ENCODE data around the gene THBD. TPM values are rescaled to one million over a fixed set of nuclear protein-coding genes. Genes with fewer than 3 reads are reported as not detected.

The THBD gene
- total and polyA plus RNA-seq, 5 experiments from 2014 or later = 0.13 to 0.27 TPM; not detected in 3

DNA sequence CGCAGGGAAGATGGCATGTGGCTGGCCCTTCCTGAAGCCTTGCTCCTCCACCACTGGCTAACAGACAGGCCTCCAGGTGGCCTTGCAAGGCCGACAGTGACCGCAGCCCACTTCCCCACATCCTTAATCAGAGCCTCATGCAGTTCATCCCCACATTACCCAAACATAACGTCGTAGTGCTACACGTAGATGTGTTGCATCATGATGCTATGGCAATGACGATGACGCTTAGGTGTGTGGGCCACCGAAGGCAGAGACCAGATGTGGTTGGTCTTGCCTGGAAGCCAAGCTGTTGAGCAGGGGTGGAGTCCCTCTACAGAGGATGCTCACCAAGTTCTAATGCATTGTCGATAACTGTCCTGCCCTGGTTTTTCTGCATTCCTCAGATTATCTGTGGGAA lies 31.0 kb upstream of the THBD start:
- Mint-ChIP-seq H3K36me3 (no peaks in the 10 kb centered on the region), H3K9me3 (no peaks in the 10 kb centered on the region), H3K27me3 (peaks cover 0 to 4% (median 0%) of the 10 kb centered on the region in 5 donors), H3K4me1 (peaks cover 0 to 26% (median 0%) of the 10 kb centered on the region in 4 donors), H3K4me3 (no peak overlapping the region), H3K27ac (no peak overlapping the region)
- POLR2A ChIA-PET = no interaction called here
- DNase-seq = no peak
- ATAC-seq = no peak

DNA sequence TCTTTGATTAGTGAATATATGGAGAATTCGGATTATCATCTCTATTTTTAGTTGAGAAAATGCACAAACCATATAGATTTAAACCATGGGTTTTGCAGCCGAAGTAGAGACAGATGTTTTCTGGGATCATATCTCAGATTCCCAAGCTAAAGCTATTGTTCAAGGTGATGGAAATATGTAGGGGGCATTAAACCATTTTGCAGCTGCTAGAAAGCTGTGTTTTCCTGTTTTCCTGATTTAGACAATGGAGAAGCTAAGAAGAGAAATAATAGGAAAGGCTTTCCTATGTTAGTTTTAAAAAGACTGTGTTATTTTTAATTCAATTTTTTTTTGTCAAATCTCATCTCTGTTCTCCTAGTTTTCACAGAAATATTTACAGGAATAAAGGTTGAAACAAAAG lies 30.5 kb upstream of the THBD start:
- ATAC-seq = no peak
- H3K4me3 Mint-ChIP-seq = no peak overlapping the region
- H3K4me1 Mint-ChIP-seq = peaks cover 0 to 26% (median 0%) of the 10 kb centered on the region in 4 donors
- H3K27me3 Mint-ChIP-seq = peaks cover 0 to 8% (median 0%) of the 10 kb centered on the region in 5 donors
- H3K27ac Mint-ChIP-seq = no peak overlapping the region
- no peak for DNase-seq
- POLR2A ChIA-PET = no interaction called here
- H3K36me3 Mint-ChIP-seq = no peaks in the 10 kb centered on the region
- no peaks in the 10 kb centered on the region for H3K9me3 Mint-ChIP-seq

GRCh38 chr20:23079016-23079351 lies 29.5 kb upstream of the THBD start:
- Mint-ChIP-seq H3K27me3 (peaks cover 0 to 4% (median 0%) of the 10 kb centered on the region in 5 donors), H3K27ac (no peak overlapping the region), H3K36me3 (no peaks in the 10 kb centered on the region), H3K4me1 (peaks cover 0 to 26% (median 0%) of the 10 kb centered on the region in 4 donors), H3K9me3 (no peaks in the 10 kb centered on the region), H3K4me3 (no peak overlapping the region)
- ATAC-seq (no peak), DNase-seq (no peak)
- POLR2A ChIA-PET = no interaction called here

DNA sequence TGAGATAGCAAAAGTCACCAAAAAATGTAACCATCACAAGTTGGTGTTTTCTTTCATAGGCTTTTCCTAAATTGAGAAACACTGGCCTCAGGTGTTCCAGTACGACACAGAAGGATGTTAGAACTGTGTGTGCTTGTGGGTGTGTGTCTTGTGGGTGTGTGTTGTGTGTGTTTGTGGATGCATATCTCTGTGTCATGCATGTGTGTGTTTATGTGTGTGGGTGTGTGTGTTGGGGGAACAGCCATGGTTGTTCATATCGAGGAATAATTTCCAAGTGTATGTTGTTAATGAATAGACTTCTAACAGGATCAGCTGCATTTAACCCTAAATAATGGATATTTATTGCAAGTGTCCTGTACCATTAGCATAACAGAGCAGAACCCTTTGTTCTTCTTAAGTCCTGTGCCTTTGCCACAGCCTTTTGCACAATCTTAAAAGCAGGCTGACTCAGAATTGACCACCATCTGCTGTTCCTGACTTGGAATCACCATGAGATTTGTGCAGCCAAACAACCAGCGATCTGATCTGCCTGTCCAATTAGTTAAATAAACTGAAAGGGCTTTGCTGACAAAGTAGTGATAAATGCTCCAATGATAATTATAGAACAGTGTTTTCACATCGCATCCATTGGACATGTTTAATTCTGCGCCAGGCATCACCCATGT lies 29.0 kb upstream of the THBD start:
- DNase-seq = no peak
- no peaks in the 10 kb centered on the region for H3K9me3 Mint-ChIP-seq
- H3K27ac Mint-ChIP-seq = no peak overlapping the region
- H3K4me3 Mint-ChIP-seq = no peak overlapping the region
- peaks cover 0 to 22% (median 0%) of the 10 kb centered on the region in 4 donors for H3K4me1 Mint-ChIP-seq
- H3K27me3 Mint-ChIP-seq = peaks cover 0 to 4% (median 0%) of the 10 kb centered on the region in 5 donors
- H3K36me3 Mint-ChIP-seq = no peaks in the 10 kb centered on the region
- POLR2A ChIA-PET = no interaction called here
- no peak for ATAC-seq

GRCh38 chr20:23077277-23077676 lies 27.8 kb upstream of the THBD start:
- POLR2A ChIA-PET = no interaction called here
- no peaks in the 10 kb centered on the region for H3K36me3 Mint-ChIP-seq
- H3K27me3 Mint-ChIP-seq = peaks cover 0 to 4% (median 0%) of the 10 kb centered on the region in 5 donors
- no peak overlapping the region for H3K4me3 Mint-ChIP-seq
- no peak overlapping the region for H3K27ac Mint-ChIP-seq
- H3K9me3 Mint-ChIP-seq = no peaks in the 10 kb centered on the region
- H3K4me1 Mint-ChIP-seq = peaks cover 0 to 12% (median 0%) of the 10 kb centered on the region in 4 donors
- ATAC-seq = no peak
- DNase-seq = no peak

DNA sequence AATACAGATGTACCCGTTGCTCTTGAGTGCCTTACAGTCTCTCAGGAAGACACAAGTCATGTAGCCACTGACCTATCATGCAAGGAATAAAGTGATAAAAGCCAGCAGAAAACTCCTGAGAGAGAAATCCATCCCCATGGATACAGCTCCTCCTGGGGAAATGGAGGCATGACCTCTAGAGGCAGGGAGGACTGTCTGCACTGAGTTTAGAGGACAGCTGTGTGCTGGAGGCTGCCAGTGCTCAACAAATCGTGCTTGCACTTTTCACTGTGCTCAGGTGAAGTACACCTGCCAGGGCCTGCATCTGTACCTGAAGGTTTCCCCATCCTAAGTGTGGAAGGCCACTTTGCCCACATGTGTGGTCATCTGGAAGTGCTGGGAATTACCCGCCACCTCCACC lies 24.6 kb upstream of the THBD start:
- no peak overlapping the region for H3K27ac Mint-ChIP-seq
- DNase-seq (no peak), ATAC-seq (no peak)
- H3K4me1 Mint-ChIP-seq = no peaks in the 10 kb centered on the region
- H3K27me3 Mint-ChIP-seq = peaks cover 0 to 7% (median 2%) of the 10 kb centered on the region in 5 donors
- no peaks in the 10 kb centered on the region for H3K9me3 Mint-ChIP-seq
- POLR2A ChIA-PET = no interaction called here
- no peak overlapping the region for H3K4me3 Mint-ChIP-seq
- H3K36me3 Mint-ChIP-seq = no peaks in the 10 kb centered on the region

DNA sequence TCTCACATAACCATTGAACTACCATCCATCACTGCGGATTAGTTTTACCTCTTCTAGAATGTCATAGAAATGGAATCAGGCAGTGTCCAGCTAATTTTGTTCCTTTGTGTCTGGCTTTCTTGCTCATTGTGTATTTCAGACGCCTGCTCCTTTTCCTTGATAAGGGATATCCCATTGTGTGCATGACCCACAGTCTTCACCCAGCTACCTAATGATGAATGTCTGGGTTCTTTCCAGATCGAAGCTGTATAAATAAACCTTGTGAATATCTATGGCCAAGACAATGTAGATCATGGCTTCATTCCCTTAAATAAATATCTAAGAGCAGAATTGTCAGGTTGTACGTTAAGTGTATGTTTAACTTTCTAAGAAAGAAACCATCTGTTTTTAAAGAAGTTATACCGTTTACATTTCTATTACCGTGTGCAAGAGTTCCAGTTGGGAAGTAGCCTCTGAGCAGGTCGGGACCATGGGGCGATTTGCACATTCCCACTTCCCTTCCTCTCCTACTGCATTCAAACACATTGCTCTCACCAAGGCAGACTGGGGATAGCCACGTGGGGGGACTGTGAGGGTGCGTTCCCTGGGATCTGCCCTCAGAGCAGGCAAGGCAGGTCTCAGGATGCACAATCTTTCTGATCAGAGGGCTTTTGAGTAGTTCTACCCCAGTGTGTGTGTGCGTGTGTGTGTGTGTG lies 23.6 kb upstream of the THBD start:
- Mint-ChIP-seq H3K9me3 (no peaks in the 10 kb centered on the region), H3K4me1 (no peaks in the 10 kb centered on the region), H3K4me3 (no peak overlapping the region), H3K36me3 (no peaks in the 10 kb centered on the region), H3K27ac (peak overlapping the region in 1 of 10 donors; percentile 44), H3K27me3 (peaks cover 0 to 7% (median 2%) of the 10 kb centered on the region in 5 donors)
- ATAC-seq = no peak
- no peak for DNase-seq
- POLR2A ChIA-PET = no interaction called here

DNA sequence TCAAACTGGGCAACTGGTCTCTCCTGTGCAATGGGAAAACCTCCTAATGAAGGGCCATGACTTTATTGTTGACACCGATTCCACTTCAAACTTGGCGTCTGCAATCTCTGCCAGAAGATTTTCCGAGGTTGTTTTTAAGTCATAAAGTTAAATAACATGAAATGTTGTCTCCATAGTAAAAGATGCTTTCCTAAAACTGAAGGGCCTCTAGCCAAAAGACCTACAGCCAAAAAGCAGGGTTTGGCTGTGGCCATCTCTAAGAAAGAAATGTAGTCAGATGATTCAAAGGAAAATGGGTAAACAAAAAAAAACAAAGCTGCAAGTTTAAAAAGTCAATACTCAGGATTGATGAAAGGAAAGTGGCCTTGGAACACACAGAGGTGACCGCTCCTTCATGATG lies 22.5 kb upstream of the THBD start:
- H3K9me3 Mint-ChIP-seq = no peaks in the 10 kb centered on the region
- no peak for DNase-seq
- POLR2A ChIA-PET = no interaction called here
- no peak overlapping the region for H3K4me3 Mint-ChIP-seq
- ATAC-seq = no peak
- H3K4me1 Mint-ChIP-seq = no peaks in the 10 kb centered on the region
- H3K36me3 Mint-ChIP-seq = no peaks in the 10 kb centered on the region
- peaks cover 0 to 7% (median 2%) of the 10 kb centered on the region in 5 donors for H3K27me3 Mint-ChIP-seq
- no peak overlapping the region for H3K27ac Mint-ChIP-seq

DNA sequence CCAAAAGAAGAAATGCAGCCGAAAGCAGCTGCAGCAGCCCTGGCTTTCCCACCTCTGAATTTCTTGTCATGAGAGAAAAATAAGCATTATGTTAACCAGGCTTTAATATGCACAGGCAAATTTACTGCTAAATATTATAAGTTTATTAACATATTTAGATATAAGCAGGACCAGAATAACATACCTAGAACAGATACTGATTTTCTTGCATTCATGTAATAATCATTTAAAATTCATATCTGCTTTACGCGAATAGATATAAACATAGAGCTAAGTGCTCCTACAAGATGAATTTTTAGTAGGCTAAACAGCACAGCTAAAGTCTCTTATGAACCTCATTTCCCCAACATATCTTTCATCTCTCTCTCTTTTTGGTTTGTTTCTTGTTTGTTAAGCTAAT lies 21.9 kb upstream of the THBD start:
- H3K4me3 Mint-ChIP-seq = no peak overlapping the region
- H3K27ac Mint-ChIP-seq = no peak overlapping the region
- no peak for ATAC-seq
- H3K27me3 Mint-ChIP-seq = peaks cover 0 to 11% (median 2%) of the 10 kb centered on the region in 5 donors
- DNase-seq = no peak
- H3K4me1 Mint-ChIP-seq = no peaks in the 10 kb centered on the region
- no peaks in the 10 kb centered on the region for H3K9me3 Mint-ChIP-seq
- POLR2A ChIA-PET = no interaction called here
- H3K36me3 Mint-ChIP-seq = no peaks in the 10 kb centered on the region

DNA sequence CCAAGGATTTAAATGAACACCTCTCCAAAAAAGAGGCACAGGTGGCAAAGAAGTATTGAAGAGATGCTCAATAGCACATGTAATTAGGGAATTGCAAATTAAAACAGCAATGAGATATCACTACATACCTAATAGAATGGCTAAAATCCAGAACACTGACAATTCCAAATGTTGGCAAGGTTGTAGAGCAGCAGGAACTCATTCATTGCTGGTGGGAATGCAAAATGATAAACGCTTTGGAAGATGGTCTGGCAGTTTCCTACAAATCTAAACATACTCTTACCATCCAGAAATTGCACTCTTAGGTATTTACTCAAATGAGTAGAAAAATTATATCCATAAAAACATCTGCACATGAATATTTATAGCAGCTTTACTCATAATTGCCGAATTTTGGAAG lies 19.6 kb upstream of the THBD start:
- H3K4me3 Mint-ChIP-seq = no peak overlapping the region
- H3K27ac Mint-ChIP-seq = no peak overlapping the region
- no peaks in the 10 kb centered on the region for H3K4me1 Mint-ChIP-seq
- ATAC-seq (no peak), DNase-seq (no peak)
- POLR2A ChIA-PET = no interaction called here
- H3K27me3 Mint-ChIP-seq = peaks cover 0 to 10% (median 2%) of the 10 kb centered on the region in 5 donors
- H3K9me3 Mint-ChIP-seq = no peaks in the 10 kb centered on the region
- H3K36me3 Mint-ChIP-seq = no peaks in the 10 kb centered on the region

DNA sequence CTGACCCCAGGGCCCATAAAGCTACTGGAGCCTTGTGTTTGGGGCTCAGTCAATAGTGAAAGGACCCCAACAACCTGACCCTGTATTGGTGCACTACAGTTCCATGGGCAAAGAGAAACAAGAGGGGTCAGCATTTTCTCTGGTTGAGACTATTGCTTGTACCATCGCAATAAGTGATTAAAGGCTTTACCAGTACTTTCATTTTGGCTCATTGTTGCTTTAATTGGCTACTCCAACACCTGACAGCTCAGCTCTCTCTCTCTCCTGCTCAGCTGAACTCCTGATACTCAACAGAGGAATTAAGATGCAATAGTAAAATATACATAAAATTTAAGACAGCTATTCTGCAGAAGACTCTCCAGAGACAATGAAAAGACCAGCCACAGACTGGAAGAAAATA lies 18.8 kb upstream of the THBD start:
- POLR2A ChIA-PET = no interaction called here
- Mint-ChIP-seq H3K9me3 (no peaks in the 10 kb centered on the region), H3K4me1 (no peaks in the 10 kb centered on the region), H3K27me3 (peaks cover 0 to 14% (median 2%) of the 10 kb centered on the region in 5 donors), H3K4me3 (no peak overlapping the region), H3K27ac (no peak overlapping the region), H3K36me3 (no peaks in the 10 kb centered on the region)
- DNase-seq = no peak
- ATAC-seq = no peak

DNA sequence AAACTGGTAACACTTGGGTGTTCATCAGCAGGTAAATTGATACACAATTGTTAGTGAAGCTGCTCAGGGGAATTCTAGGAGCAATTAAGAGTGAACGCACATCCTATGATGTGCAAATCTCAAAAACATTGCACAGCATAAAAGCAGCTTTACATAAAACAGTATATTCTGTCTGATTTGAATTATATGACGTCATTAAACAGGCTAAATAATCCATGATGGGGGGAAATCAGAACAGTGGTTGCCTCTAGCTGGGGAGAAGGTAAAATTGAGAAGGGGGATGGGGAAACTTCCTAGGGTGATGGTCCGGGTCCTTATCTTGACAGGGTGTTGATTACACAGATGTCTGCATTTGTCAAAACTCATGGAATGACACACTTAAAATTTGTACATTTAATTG lies 17.3 kb upstream of the THBD start:
- POLR2A ChIA-PET = no interaction called here
- Mint-ChIP-seq H3K27me3 (peaks cover 0 to 14% (median 2%) of the 10 kb centered on the region in 5 donors), H3K27ac (no peak overlapping the region), H3K4me1 (no peaks in the 10 kb centered on the region), H3K9me3 (no peaks in the 10 kb centered on the region), H3K4me3 (no peak overlapping the region), H3K36me3 (no peaks in the 10 kb centered on the region)
- ATAC-seq (no peak), DNase-seq (no peak)

- no peaks in the 10 kb centered on the region for H3K36me3 Mint-ChIP-seq
- no peak for ATAC-seq
- POLR2A ChIA-PET = no interaction called here
- H3K27me3 Mint-ChIP-seq = peaks cover 0 to 14% (median 2%) of the 10 kb centered on the region in 5 donors
- H3K9me3 Mint-ChIP-seq = no peaks in the 10 kb centered on the region
- H3K4me1 Mint-ChIP-seq = no peaks in the 10 kb centered on the region
- H3K4me3 Mint-ChIP-seq = no peak overlapping the region
- no peak overlapping the region for H3K27ac Mint-ChIP-seq
- DNase-seq = no peak
Observed at GRCh38 chr20:23065266-23066201, 16.1 kb upstream of the THBD start.

All from naive thymus-derived CD8-positive, alpha-beta T cell (primary cell).